ENCODE results near the gene MIB1. TPM values are rescaled to one million over a fixed set of nuclear protein-coding genes. Genes with fewer than 3 reads are reported as not detected.
"Not testable (repeated sequence)": the region's sequence is repeated elsewhere in the genome, so short reads cannot be mapped to it uniquely, and the experiment has no call there.

Gene MIB1
- polyA plus RNA-seq, 1 of the 3 experiments (the other 2 are of a cell fraction): 5.0 TPM

DNA sequence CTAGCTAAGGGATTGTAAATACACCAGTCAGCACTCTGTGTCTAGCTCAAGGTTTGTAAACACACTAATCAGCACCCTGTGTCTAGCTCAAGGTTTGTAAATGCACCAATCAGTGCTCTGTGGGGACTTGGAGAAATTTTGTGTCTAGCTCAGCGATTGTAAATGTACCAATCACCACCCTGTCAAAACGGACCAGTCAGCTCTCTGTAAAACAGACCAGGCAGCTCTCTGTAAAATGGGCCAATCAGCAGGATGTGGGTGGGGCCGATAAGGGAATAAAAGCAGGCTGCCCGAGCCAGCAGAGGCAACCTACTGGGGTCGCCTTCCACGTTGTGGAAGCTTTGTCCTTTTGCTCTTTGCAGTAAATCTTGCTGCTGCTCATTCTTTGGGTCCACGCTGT is 33.5 kb upstream of the MIB1 start:
- H3K4me1 ChIP-seq (ENCODE audit: control insufficient read depth in 1 of 2, insufficient read depth in 2 of 2, low read depth in 1 of 2, low read length in 1 of 2); H3K9me3 ChIP-seq; POLR2A ChIA-PET; H4K20me1 ChIP-seq (ENCODE audit: insufficient read depth); H3F3A ChIP-seq (replicated peaks; ENCODE audit: insufficient read depth); H3K9ac ChIP-seq; H3K4me2 ChIP-seq; CTCF ChIA-PET; H3K27ac ChIP-seq (ENCODE audit: low read depth in 2 of 2, low read length in 1 of 2); H3K27me3 ChIP-seq (ENCODE audit: insufficient read depth); H3K79me2 ChIP-seq (ENCODE audit: insufficient read depth); DNase-seq; H3K9me2 ChIP-seq; H3K4me3 ChIP-seq (ENCODE audit: low read depth in 2 of 2, low read length in 1 of 2); H3K36me3 ChIP-seq (replicated peaks in 1 of 2; ENCODE audit: control insufficient read depth in 1 of 2, insufficient read depth in 2 of 2, low read length in 1 of 2); H2AFZ ChIP-seq (ENCODE audit: low read depth): not testable (repeated sequence)
- 95% methylated on average over 7 of the region's 7 CpGs for WGBS (ENCODE audit: low lambda C conversion rate)

DNA sequence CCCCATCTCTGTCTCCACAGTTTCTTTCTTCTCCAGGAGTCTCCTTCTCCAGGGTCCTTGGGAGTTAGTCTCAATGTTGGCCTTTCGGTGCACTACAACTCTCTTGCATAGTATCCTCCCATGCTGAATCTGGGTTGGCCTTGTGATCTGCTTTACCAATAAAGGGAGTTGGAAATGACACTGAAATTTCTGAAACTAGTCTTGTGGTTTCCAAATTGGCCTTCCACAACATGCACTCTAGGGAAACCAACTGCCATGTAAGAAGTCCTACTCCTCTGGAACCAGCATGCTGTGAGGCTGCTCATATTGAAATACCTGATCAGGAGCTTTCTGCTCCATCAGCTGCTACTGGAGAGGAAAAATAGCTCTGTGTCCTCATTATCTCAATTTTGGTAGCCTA is 26.1 kb upstream of the MIB1 start:
- no peaks in the 10 kb centered on the region for H3F3A ChIP-seq (replicated peaks; ENCODE audit: insufficient read depth)
- 77% methylated on average over 1 of the region's 1 CpG for WGBS (ENCODE audit: low lambda C conversion rate)
- H3K27me3 ChIP-seq (ENCODE audit: insufficient read depth): no peaks in the 10 kb centered on the region
- TF ChIP-seq EZH2phosphoT487 (IDR thresholded peaks at IDR 0.05; ENCODE audit: borderline replicate concordance, low read depth): no peak
- TF ChIP-seq RFX5 (IDR thresholded peaks at IDR 0.05; ENCODE audit: low read length): no peak
- no peak for TF ChIP-seq FOXJ3 (CRISPR knock-in tag; IDR thresholded peaks at IDR 0.05)
- POLR2A ChIA-PET: interaction anchor here (0.8 kb wide), 1 partner anchor 10 kb away, joined by 3 read pairs; the partner anchor contains the start of gene ABHD3
- no peaks in the 10 kb centered on the region for H4K20me1 ChIP-seq (ENCODE audit: insufficient read depth)
- H3K36me3 ChIP-seq (replicated peaks in 1 of 2; ENCODE audit: control insufficient read depth in 1 of 2, insufficient read depth in 2 of 2, low read length in 1 of 2): no peaks in the 10 kb centered on the region
- H3K4me2 ChIP-seq: no peak overlapping the region
- no peaks in the 10 kb centered on the region for H3K79me2 ChIP-seq (ENCODE audit: insufficient read depth)
- H3K27ac ChIP-seq (ENCODE audit: low read depth in 2 of 2, low read length in 1 of 2): no peak overlapping the region
- no peaks in the 10 kb centered on the region for H3K9me3 ChIP-seq
- H3K9me2 ChIP-seq: no peaks in the 10 kb centered on the region
- H2AFZ ChIP-seq (ENCODE audit: low read depth): no peak overlapping the region
- DNase-seq: no peak
- CTCF ChIA-PET: interaction anchor here (1.1 kb wide), 1 partner anchor 192 kb away, joined by 3 read pairs; no protein-coding TSS in a partner anchor
- no peak overlapping the region for H3K9ac ChIP-seq
- H3K4me3 ChIP-seq (ENCODE audit: low read depth in 2 of 2, low read length in 1 of 2): no peak overlapping the region
- no peaks in the 10 kb centered on the region for H3K4me1 ChIP-seq (ENCODE audit: control insufficient read depth in 1 of 2, insufficient read depth in 2 of 2, low read depth in 1 of 2, low read length in 1 of 2)

DNA sequence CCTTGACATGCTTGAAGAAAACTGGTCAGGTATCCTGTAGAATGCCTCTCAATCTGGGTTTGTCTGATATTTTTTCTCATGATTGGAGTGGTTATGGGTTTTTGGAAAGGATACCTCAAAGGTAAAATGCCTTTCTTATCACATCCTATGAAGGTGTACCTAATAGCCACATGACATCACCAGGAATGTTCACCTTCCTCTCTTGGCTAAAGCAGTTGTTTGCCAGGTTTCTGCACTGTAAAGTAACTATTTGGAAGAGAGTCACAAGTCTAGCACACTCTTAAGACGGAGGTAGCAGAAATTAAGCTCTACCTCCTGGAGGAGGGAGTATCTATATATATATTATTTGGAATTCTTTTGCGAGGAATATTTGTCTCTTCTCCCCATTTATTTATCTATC is 17.9 kb upstream of the MIB1 start:
- CTCF ChIA-PET: interaction anchor here (1.0 to 1.1 kb wide), 2 partner anchors 18 to 122 kb away, joined by 3 read pairs; partner anchors contain the start of genes ABHD3 and ESCO1
- H3K4me2 ChIP-seq: no peak overlapping the region
- peaks cover 4% of the 10 kb centered on the region; the same call in 1 of the 2 replicates for H3K27me3 ChIP-seq (ENCODE audit: insufficient read depth)
- H3K36me3 ChIP-seq (replicated peaks in 1 of 2; ENCODE audit: control insufficient read depth in 1 of 2, insufficient read depth in 2 of 2, low read length in 1 of 2): no peaks in the 10 kb centered on the region
- no peak overlapping the region for H2AFZ ChIP-seq (ENCODE audit: low read depth)
- no peaks in the 10 kb centered on the region for H3K4me1 ChIP-seq (ENCODE audit: control insufficient read depth in 1 of 2, insufficient read depth in 2 of 2, low read depth in 1 of 2, low read length in 1 of 2)
- H3K9me3 ChIP-seq: no peaks in the 10 kb centered on the region
- no peaks in the 10 kb centered on the region for H4K20me1 ChIP-seq (ENCODE audit: insufficient read depth)
- no peaks in the 10 kb centered on the region for H3F3A ChIP-seq (replicated peaks; ENCODE audit: insufficient read depth)
- 83% methylated on average over 2 of the region's 2 CpGs for WGBS (ENCODE audit: low lambda C conversion rate)
- H3K79me2 ChIP-seq (ENCODE audit: insufficient read depth): no peaks in the 10 kb centered on the region
- H3K9me2 ChIP-seq: no peaks in the 10 kb centered on the region
- POLR2A ChIA-PET: no interaction called here
- no peak for DNase-seq
- H3K27ac ChIP-seq (ENCODE audit: low read depth in 2 of 2, low read length in 1 of 2): no peak overlapping the region
- no peak overlapping the region for H3K4me3 ChIP-seq (ENCODE audit: low read depth in 2 of 2, low read length in 1 of 2)
- no peak overlapping the region for H3K9ac ChIP-seq
- TF ChIP-seq, protein P1, sequence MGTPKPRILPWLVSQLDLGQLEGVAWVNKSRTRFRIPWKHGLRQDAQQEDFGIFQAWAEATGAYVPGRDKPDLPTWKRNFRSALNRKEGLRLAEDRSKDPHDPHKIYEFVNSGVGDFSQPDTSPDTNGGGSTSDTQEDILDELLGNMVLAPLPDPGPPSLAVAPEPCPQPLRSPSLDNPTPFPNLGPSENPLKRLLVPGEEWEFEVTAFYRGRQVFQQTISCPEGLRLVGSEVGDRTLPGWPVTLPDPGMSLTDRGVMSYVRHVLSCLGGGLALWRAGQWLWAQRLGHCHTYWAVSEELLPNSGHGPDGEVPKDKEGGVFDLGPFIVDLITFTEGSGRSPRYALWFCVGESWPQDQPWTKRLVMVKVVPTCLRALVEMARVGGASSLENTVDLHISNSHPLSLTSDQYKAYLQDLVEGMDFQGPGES (IDR thresholded peaks at IDR 0.05; ENCODE audit: low read depth, low read length): no peak
- TF ChIP-seq FOSL2 (IDR thresholded peaks at IDR 0.05; ENCODE audit: borderline replicate concordance, low read depth) (no peak), MEF2A (IDR thresholded peaks at IDR 0.05; ENCODE audit: borderline replicate concordance, low read depth) (no peak), CHD2 (IDR thresholded peaks at IDR 0.05; ENCODE audit: low read length, partially characterized antibody) (no peak), EP300 (IDR thresholded peaks at IDR 0.05; ENCODE audit: borderline replicate concordance in 1 of 2, low read depth in 1 of 2, low read length in 1 of 2) (no peak), TCF12 (IDR thresholded peaks at IDR 0.05) (no peak)
- TF ChIP-seq, protein P2, sequence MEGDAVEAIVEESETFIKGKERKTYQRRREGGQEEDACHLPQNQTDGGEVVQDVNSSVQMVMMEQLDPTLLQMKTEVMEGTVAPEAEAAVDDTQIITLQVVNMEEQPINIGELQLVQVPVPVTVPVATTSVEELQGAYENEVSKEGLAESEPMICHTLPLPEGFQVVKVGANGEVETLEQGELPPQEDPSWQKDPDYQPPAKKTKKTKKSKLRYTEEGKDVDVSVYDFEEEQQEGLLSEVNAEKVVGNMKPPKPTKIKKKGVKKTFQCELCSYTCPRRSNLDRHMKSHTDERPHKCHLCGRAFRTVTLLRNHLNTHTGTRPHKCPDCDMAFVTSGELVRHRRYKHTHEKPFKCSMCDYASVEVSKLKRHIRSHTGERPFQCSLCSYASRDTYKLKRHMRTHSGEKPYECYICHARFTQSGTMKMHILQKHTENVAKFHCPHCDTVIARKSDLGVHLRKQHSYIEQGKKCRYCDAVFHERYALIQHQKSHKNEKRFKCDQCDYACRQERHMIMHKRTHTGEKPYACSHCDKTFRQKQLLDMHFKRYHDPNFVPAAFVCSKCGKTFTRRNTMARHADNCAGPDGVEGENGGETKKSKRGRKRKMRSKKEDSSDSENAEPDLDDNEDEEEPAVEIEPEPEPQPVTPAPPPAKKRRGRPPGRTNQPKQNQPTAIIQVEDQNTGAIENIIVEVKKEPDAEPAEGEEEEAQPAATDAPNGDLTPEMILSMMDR (IDR thresholded peaks at IDR 0.05): no peak
